HepG2 (cell line): ENCODE results near the gene TDRD9. TPM values are rescaled to one million over a fixed set of nuclear protein-coding genes. Genes with fewer than 3 reads are reported as not detected.
A peak's percentile ranks its signal among the peaks of the same experiment; 100 is the strongest.

Experiments
- ARID2 ChIP-seq: sonication (generic); formaldehyde crosslinking; IDR thresholded peaks from 2 replicates; pipeline ENCODE4 v1.8.1; 2022; ENCODE audit warnings: mild to moderate bottlenecking, missing genetic modification reagents, borderline replicate concordance
- CAMTA2 ChIP-seq: sonication (generic); formaldehyde crosslinking; IDR thresholded peaks from 2 replicates; pipeline ENCODE4 v1.4.0; 2020; ENCODE audit warnings: mild to moderate bottlenecking, missing genetic modification reagents, borderline replicate concordance
- CREBL2 ChIP-seq: sonication (generic); formaldehyde crosslinking; IDR thresholded peaks from 2 replicates; pipeline ENCODE4 v1.8.1; 2023; ENCODE audit warnings: missing genetic modification reagents, mild to moderate bottlenecking, borderline replicate concordance
- MED8 ChIP-seq: sonication (generic); formaldehyde crosslinking; IDR thresholded peaks from 2 replicates; pipeline ENCODE4 v1.8.1; 2023; ENCODE audit warnings: mild to moderate bottlenecking, missing genetic modification reagents; ENCODE audit not compliant: insufficient replicate concordance
- NAIF1 ChIP-seq: sonication (generic); formaldehyde crosslinking; IDR thresholded peaks from 2 replicates; pipeline ENCODE4 v1.5.0; 2020; ENCODE audit warnings: mild to moderate bottlenecking, missing genetic modification reagents, borderline replicate concordance
- NKX3-1 ChIP-seq: sonication (generic); formaldehyde crosslinking; IDR thresholded peaks from 2 replicates; pipeline ENCODE4 v1.5.0; 2020; ENCODE audit warnings: missing genetic modification reagents
- PRMT3 ChIP-seq: sonication (generic); formaldehyde crosslinking; IDR thresholded peaks from 2 replicates; pipeline ENCODE4 v1.8.1; 2022; ENCODE audit warnings: low read depth, mild to moderate bottlenecking, moderate library complexity, missing genetic modification reagents, borderline replicate concordance
- TFAP4 ChIP-seq: sonication (generic); IDR thresholded peaks from 2 replicates; pipeline ENCODE4 v1.6.1; 2016; ENCODE audit warnings: low read depth, borderline replicate concordance
- TFDP1 ChIP-seq: IDR thresholded peaks from 2 replicates; pipeline ENCODE4 v1.6.1; 2016; ENCODE audit warnings: missing compliant biosample characterization, missing genetic modification reagents, borderline replicate concordance
- USF2 ChIP-seq, 2 experiments: sonication (generic) in 1 of 2; formaldehyde crosslinking in 1 of 2; IDR thresholded peaks; 2 replicates each; pipeline versions ENCODE4 v1.5.1 to v1.6.1; 2011 to 2020; ENCODE audit warnings: borderline replicate concordance in 1 of 2, low read depth in 1 of 2, low read length in 1 of 2, mild to moderate bottlenecking in 1 of 2, missing genetic modification reagents in 1 of 2, moderate library complexity in 1 of 2
- ZBTB7B ChIP-seq: sonication (generic); formaldehyde crosslinking; IDR thresholded peaks from 2 replicates; pipeline ENCODE4 v1.4.0; 2020; ENCODE audit warnings: missing genetic modification reagents
- ZBTB8A ChIP-seq: sonication (generic); formaldehyde crosslinking; IDR thresholded peaks from 2 replicates; pipeline ENCODE4 v1.4.0; 2020; ENCODE audit warnings: mild to moderate bottlenecking, low read depth, missing genetic modification reagents, borderline replicate concordance
- ZFP36L1 ChIP-seq: sonication (generic); formaldehyde crosslinking; IDR thresholded peaks from 2 replicates; pipeline ENCODE4 v1.8.0; 2022; ENCODE audit warnings: mild to moderate bottlenecking, missing genetic modification reagents, moderate library complexity
- ZNF430 ChIP-seq: sonication (generic); formaldehyde crosslinking; IDR thresholded peaks from 2 replicates; pipeline ENCODE4 v1.9.0; 2021; ENCODE audit warnings: mild to moderate bottlenecking, missing genetic modification reagents
- ZNF609 ChIP-seq: sonication (generic); formaldehyde crosslinking; IDR thresholded peaks from 2 replicates; pipeline ENCODE4 v1.4.0; 2020; ENCODE audit warnings: mild to moderate bottlenecking, missing genetic modification reagents, borderline replicate concordance
- ZSCAN29 ChIP-seq: sonication (generic); formaldehyde crosslinking; conservative IDR thresholded peaks from 2 replicates; pipeline ENCODE4 v1.4.0; 2020; ENCODE audit warnings: mild to moderate bottlenecking, missing genetic modification reagents
- ZSCAN30 ChIP-seq: sonication (generic); formaldehyde crosslinking; IDR thresholded peaks from 2 replicates; pipeline ENCODE4 v1.5.0; 2020; ENCODE audit warnings: mild to moderate bottlenecking, missing genetic modification reagents
- polyA plus RNA-seq, 8 experiments: library from polyadenylated mRNA; depleted of rRNA in 3 of 8; stranded (reverse) in 7 of 8; unstranded in 1 of 8; fragments of >200 nt; fragmentation: Illumina TruSeq in 4 of 8; extraction: Trizol in 4 of 8; gene quantifications; 2 replicates each; pipeline versions ENCODE4 v1.2.1 to v1.2.3, GENCODE V29; 2011 to 2016; ENCODE audit warnings: low read depth in 4 of 8, missing spikeins in 1 of 8, mixed read lengths in 1 of 8; ENCODE audit not compliant: insufficient read depth in 1 of 8
- total RNA-seq, 5 experiments: library from RNA; depleted of rRNA; stranded (reverse); fragments of >200 nt; fragmentation: Illumina TruSeq; extraction: Trizol; gene quantifications; 2 replicates each; pipeline ENCODE4 v1.2.3, GENCODE V29; 2016; ENCODE audit warnings: low read depth in 1 of 5

The TDRD9 gene
- total and polyA plus RNA-seq, 2 of the 13 experiments (the other 11 are each of a cell fraction or from before 2014, with no cell fraction given) = not detected

- TF ChIP-seq MED8 (peak; percentile 10), ZSCAN30 (peak; percentile 92; the same call in 1 of the 2 replicates), PRMT3 (CRISPR knock-in tag) (no peak; the same call in 1 of the 2 replicates), ZBTB7B (CRISPR knock-in tag) (0 out of 2 replicates have a peak, but pooled peaks have one; percentile 29), ZSCAN29 (CRISPR knock-in tag) (peak; percentile 54; the same call in 1 of the 2 replicates), ARID2 (peak; percentile 56; the same call in 1 of the 2 replicates), ZBTB8A (CRISPR knock-in tag) (no peak), USF2 (IDR thresholded peaks at IDR 0.05; ENCODE audit: low read depth, low read length) (peak; percentile 62), USF2 (CRISPR knock-in tag; IDR thresholded peaks at IDR 0.05; ENCODE audit: borderline replicate concordance) (0 out of 2 replicates have a peak, but pooled peaks have one; percentile 11), CAMTA2 (CRISPR knock-in tag) (no peak; the same call in 1 of the 2 replicates), ZFP36L1 (CRISPR knock-in tag) (no peak), ZNF609 (CRISPR knock-in tag) (no peak), CREBL2 (CRISPR knock-in tag) (no peak), NAIF1 (CRISPR knock-in tag) (0 out of 2 replicates have a peak, but pooled peaks have one; percentile 51), TFDP1 (CRISPR knock-in tag) (no peak), ZNF430 (CRISPR knock-in tag) (0 out of 2 replicates have a peak, but pooled peaks have one; percentile 3), NKX3-1 (CRISPR knock-in tag) (no peak), TFAP4 (peak; percentile 48; the same call in 1 of the 2 replicates)
These were observed 47.6 kb upstream of the TDRD9 start (continued) for GRCh38 chr14:103880348-103881267.
